Smooth muscle cell of trachea (primary cell): ENCODE data around the gene PPP1R2. TPM values are rescaled to one million over a fixed set of nuclear protein-coding genes. Genes with fewer than 3 reads are reported as not detected.

ENCODE experiments used
- total RNA-seq: library from RNA; depleted of rRNA; stranded (reverse); fragments of >200 nt; gene quantifications from 2 replicates; pipeline ENCODE4 v1.2.1, GENCODE V29; 2014

The PPP1R2 gene
- total RNA-seq, result 100 and 133 TPM in 2 replicates

DNA sequence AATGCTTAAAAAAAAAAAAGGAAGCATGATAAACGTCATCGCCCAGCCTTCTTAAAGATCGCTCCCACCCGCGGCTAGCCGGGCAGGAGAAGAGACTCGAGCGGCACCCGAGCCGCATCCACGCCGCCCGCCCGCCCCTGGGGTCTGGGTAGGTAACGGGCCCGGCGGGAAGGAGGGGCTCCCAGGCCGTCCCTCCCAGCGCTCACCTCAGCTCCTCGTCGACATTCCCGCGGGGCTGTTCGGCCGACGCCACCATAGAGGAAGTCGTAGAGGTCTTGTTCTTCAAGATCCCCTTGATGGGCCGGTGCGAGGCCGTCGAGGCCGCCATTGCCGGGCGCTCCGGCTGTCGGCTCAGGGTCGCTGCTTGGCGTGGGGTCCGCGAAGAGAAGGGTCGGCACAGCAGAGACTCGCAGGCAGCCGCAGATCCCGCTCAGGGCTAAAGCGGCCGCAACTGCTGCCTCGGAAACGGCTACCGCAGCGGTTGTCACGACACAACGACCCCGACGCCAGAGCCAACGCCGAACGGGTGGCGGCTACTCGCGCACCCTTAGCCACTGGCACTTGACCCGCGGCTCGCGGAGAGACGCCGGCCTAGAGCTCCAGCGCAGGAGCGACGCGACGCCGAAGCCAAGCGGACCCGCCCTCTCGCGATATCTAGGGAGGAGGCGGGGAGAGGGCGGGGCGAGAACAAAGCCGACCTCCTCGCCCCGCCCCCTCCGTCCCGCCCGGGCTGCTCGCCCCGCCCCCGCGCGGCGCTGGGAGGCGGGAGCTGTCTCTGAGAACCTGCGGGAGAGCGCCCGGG, at the start of gene PPP1R2:
TSS of gene PPP1R2 (minus strand) at position 628 of the 802 bp plus-strand sequence. CDS start at position 328, 300 bp downstream.

DNA sequence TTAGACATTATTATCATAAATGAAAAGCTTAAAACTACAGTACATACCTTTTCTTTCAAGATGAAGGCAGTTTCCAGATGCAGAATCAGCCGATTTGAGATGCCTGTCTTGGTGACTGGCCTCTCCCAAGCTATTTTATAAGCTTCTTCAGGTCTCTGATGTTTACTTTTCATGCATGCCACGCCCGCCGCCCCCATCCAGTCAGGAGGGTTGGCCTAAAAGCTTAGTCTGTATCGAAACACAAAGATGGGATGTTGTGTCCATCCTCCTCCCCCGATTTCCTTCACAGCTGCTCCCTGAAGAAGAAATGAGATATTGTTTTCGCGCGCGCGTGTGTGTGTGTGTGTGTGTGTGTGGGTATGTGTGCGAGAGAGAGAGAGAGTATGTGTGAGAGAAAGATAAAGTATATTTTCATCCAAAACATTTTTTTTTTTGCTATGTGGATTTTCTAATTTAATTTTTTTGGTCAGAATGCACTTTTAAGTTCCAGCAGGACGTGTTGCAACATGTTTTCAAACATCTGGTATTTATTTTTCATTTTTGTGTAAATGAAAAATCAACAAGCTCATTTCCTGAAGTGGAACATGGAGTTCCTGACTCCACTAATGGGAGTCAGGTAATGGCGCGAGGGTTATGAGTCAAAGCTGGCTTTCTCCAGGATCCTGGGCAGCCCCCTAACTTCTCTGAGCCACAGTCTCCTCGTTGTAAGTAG, 40.9 kb upstream of the PPP1R2 start, which contains the start of gene APOD:
TSS of gene APOD (minus strand) at position 110 of the 712 bp plus-strand sequence. CDS start 4,479 bp downstream, outside the sequence.

Other genes with a start within 250 kb of the PPP1R2 start
- 81.9 and 84.2 TPM in 2 replicates for gene ACAP2, start 100.3 kb downstream of the PPP1R2 start, total RNA-seq
- 1.6 and 2.8 TPM in 2 replicates for gene APOD, start 40.6 kb upstream of the PPP1R2 start, total RNA-seq
- under 0.01 and 0.50 TPM in 2 replicates for gene MUC20, start 177.7 kb upstream of the PPP1R2 start, total RNA-seq